DND-41 (cell line): Measurements from ENCODE around the gene LSS.
A peak's percentile ranks its signal among the peaks of the same experiment; 100 is the strongest.

Experiments
- ATAC-seq: fragments of 200-7000 bp; cut with Tn5 transposase; 3 replicates; pipeline ENCODE4 v1.9.1; 2021; ENCODE audit warnings: low read depth; ENCODE audit not compliant: insufficient read depth
- DNase-seq: peaks from one replicate; pipeline ENCODE4 v3.0.0-alpha.2; 2020
- H2AFZ ChIP-seq: 2 replicates; pipeline ENCODE4 v1.6.0; 2012; ENCODE audit warnings: low read depth, low read length
- H3K27ac ChIP-seq: 2 replicates; pipeline ENCODE4 v1.5.1; 2012; ENCODE audit warnings: low read length, inconsistent platforms
- H3K27me3 ChIP-seq: fragments of 200-600 bp; sonication (generic); 2 replicates; pipeline ENCODE4 v1.6.0; 2012; ENCODE audit warnings: low read length, mild to moderate bottlenecking, inconsistent platforms; ENCODE audit not compliant: insufficient read depth, poor library complexity
- H3K36me3 ChIP-seq: 2 replicates; pipeline ENCODE4 v1.5.1; 2012; ENCODE audit warnings: low read length, inconsistent platforms; ENCODE audit not compliant: insufficient read depth
- H3K4me1 ChIP-seq: 2 replicates; pipeline ENCODE4 v1.5.1; 2012; ENCODE audit warnings: mild to moderate bottlenecking, low read length; ENCODE audit not compliant: insufficient read depth
- H3K4me2 ChIP-seq: 2 replicates; pipeline ENCODE4 v1.6.0; 2012; ENCODE audit warnings: mild to moderate bottlenecking, moderate library complexity, low read length, inconsistent platforms; ENCODE audit not compliant: insufficient read depth
- H3K4me3 ChIP-seq, 2 experiments: fragments of 200-600 bp in 1 of 2; shearing (Covaris generic) in 1 of 2; 2 replicates each; pipeline ENCODE4 v1.5.1; 2012 to 2016; ENCODE audit warnings: inconsistent platforms in 2 of 2, low read length in 2 of 2, mild to moderate bottlenecking in 2 of 2, low read depth in 1 of 2, moderate library complexity in 1 of 2
- H3K79me2 ChIP-seq: 2 replicates; pipeline ENCODE4 v1.6.0; 2012; ENCODE audit warnings: low read length, inconsistent platforms; ENCODE audit not compliant: insufficient read depth
- H3K9ac ChIP-seq: 2 replicates; pipeline ENCODE4 v1.6.0; 2012; ENCODE audit warnings: low read depth, mild to moderate bottlenecking, inconsistent platforms, low read length, moderate library complexity
- H3K9me3 ChIP-seq: 2 replicates; pipeline ENCODE4 v1.5.1; 2012; ENCODE audit warnings: low read length, moderate library complexity, mild to moderate bottlenecking, inconsistent platforms; ENCODE audit not compliant: insufficient read depth, severe bottlenecking
- H4K20me1 ChIP-seq: 2 replicates; pipeline ENCODE4 v1.6.0; 2012; ENCODE audit warnings: low read length; ENCODE audit not compliant: insufficient read depth
- CTCF ChIP-seq: IDR thresholded peaks from 2 replicates; pipeline ENCODE4 v1.5.1; 2012; ENCODE audit warnings: borderline replicate concordance, low read length, moderate library complexity, mild to moderate bottlenecking; ENCODE audit not compliant: poor library complexity, severe bottlenecking; ENCODE audit errors: extremely low read depth
- EZH2 ChIP-seq: IDR thresholded peaks from 3 replicates; pipeline ENCODE4 v1.6.1; 2012; ENCODE audit warnings: borderline replicate concordance, low read depth, mild to moderate bottlenecking, moderate library complexity, low read length, inconsistent platforms; ENCODE audit not compliant: severe bottlenecking

Gene LSS

DNA sequence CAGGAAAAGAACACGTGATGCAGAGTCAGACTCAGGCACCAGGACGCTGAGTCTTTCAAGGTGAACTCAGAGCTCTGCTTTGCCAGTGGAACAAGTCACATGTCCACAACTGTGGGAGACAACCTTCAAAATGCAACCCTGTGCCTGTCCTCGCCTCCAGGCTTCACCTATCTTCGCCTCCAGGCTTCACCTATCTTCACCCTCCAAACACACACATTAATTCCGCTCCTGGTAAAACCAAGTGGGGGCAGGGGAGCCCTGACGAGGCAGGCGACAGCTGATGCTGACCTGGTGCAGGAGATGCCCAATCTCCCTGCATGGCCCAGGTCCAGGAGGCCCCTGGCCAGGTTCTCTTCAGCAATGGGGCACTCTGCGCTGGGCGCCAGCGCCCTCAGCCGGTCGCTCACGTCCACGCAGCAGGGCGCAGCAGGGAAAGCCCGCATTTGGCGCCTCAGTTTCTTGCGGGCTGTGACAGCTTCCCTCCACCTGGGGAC is 28.0 kb upstream of the LSS start:
- no peak overlapping the region for H3K9ac ChIP-seq
- no peaks in the 10 kb centered on the region for H3K9me3 ChIP-seq
- peaks cover 3% of the 10 kb centered on the region; the same call in 1 of the 2 replicates for H3K79me2 ChIP-seq
- H4K20me1 ChIP-seq = peaks cover 24% of the 10 kb centered on the region
- no peak overlapping the region for H3K27ac ChIP-seq
- no peak overlapping the region for H3K4me2 ChIP-seq
- TF ChIP-seq CTCF (no peak), EZH2 (no peak)
- no peaks in the 10 kb centered on the region for H3K27me3 ChIP-seq
- H3K4me3 ChIP-seq = no peak overlapping the region
- ATAC-seq = no peak
- H3K4me1 ChIP-seq = 0 out of 2 replicates have a peak, but pooled peaks cover 5% of the 10 kb centered on the region
- H3K36me3 ChIP-seq = peaks cover 97% of the 10 kb centered on the region
- H2AFZ ChIP-seq = no peak overlapping the region
- DNase-seq = no peak

GRCh38 chr21:46255758-46256337 is 27.3 kb upstream of the LSS start:
- no peak for ATAC-seq
- Histone ChIP-seq H3K4me1 (0 out of 2 replicates have a peak, but pooled peaks cover 5% of the 10 kb centered on the region), H3K36me3 (peaks cover 96% of the 10 kb centered on the region)

DNA sequence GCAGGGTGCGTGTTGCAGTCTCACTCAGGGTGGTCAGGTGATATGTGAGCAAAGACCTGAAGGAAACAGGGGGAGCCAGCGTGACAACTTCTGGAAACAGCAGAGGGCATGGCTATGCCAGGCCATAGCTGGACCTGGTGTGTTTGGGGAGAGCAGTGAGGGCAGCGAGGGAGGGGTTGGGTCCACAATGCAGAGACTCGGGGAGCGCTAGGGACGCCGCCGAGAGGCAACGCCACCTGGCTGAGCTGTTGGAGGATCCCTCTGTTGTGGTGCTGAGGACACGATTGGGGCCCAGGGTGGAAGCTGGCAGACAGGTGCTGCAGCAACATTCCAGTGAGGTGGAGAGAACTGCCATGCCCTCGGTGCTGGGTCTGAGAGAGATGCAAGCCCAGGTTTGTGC is 26.6 kb upstream of the LSS start:
- peaks cover 96% of the 10 kb centered on the region for H3K36me3 ChIP-seq
- H3K4me1 ChIP-seq = 0 out of 2 replicates have a peak, but pooled peaks cover 5% of the 10 kb centered on the region

More at GRCh38 chr21:46255758-46256337, 27.3 kb upstream of the LSS start:
- DNase-seq = no peak
- no peak overlapping the region for H2AFZ ChIP-seq
- TF ChIP-seq CTCF (no peak), EZH2 (no peak)
- H3K27ac ChIP-seq = 0 out of 2 replicates have a peak overlapping the region, but pooled peaks have one; percentile 27
- no peak overlapping the region for H3K9ac ChIP-seq
- no peak overlapping the region for H3K4me3 ChIP-seq
- H3K79me2 ChIP-seq = peaks cover 3% of the 10 kb centered on the region; the same call in 1 of the 2 replicates
- H3K4me2 ChIP-seq = no peak overlapping the region
- H4K20me1 ChIP-seq = peaks cover 21% of the 10 kb centered on the region
- no peaks in the 10 kb centered on the region for H3K27me3 ChIP-seq
- no peaks in the 10 kb centered on the region for H3K9me3 ChIP-seq

More for the DNA sequence above, 26.6 kb upstream of the LSS start:
- TF ChIP-seq EZH2 (no peak), CTCF (no peak)
- Histone ChIP-seq H3K4me2 (no peak overlapping the region), H3K9ac (no peak overlapping the region), H3K9me3 (no peaks in the 10 kb centered on the region), H3K79me2 (peaks cover 3% of the 10 kb centered on the region; the same call in 1 of the 2 replicates), H3K4me3 (no peak overlapping the region), H3K27me3 (no peaks in the 10 kb centered on the region), H4K20me1 (peaks cover 19% of the 10 kb centered on the region), H2AFZ (no peak overlapping the region), H3K27ac (no peak overlapping the region)
- ATAC-seq (no peak), DNase-seq (no peak)
